ENCODE results near the gene CWC27.
A peak's percentile ranks its signal among the peaks of the same experiment; 100 is the strongest.

The CWC27 gene

DNA sequence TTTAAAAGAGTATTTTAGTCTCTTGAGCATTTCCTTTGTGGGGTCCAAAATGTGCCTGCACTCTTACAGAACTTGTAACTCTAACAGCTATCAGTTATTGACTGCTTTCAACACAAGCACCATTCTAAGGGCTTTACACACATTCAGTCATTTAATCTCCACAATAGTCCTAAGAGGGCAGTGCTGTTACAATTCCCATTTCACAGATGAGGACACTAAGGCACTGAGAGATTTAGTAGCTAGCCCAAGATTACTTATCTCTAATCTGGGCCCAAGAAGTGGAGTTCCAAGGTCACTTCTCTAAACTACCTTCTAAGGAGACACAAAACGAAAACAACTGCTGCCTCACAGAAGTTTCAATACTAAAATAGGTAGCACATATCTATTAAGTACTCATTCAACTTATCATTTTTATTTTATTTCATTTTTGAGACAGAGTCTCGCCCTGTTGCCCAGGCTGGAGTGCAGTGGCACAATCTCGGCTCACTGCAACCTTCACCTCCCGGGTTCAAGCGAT is 275.2 kb downstream of the CWC27 start:
- no peak for DNase-seq

- DNase-seq, result no peak
Measured at GRCh38 chr5:65047225-65047624, 278.5 kb downstream of the CWC27 start.

DNA sequence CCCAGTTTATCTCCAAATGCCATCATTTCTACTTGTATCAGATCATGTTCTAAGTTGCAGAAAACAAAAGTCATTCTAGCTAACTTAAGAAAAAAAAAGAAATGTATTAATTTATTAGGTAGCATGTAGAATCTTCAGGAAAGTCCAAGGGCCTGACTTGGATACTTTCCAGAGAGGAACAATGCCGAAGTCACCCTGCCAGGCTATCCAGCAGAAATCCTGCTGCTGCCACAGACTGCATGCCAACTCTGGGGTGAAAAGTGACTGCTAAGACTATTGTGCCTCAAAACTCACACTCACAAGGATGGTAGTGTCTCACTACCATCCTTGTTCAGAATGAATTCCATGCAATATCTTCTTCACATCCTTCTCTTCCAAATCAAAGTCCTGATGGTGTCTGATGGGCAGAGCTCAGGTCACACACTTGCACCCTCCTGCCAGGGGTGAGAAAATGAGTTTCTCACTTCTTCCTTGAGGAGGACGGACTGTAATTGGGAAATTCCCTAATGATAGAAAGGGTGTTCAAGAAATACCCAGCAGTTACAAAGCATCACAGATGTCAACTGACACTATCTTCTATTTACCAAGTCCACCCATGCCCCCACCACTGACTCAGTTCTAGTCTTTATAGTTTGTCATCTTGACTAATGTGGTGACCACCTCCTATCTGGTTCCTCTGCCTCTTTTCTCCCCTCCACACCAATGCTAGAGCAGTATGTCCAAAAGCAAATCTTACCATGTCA is 279.4 kb downstream of the CWC27 start:
- no peak for DNase-seq

- DNase-seq, result no peak
Measured at GRCh38 chr5:65050140-65050539, 281.4 kb downstream of the CWC27 start.

GRCh38 chr5:65050826-65051498 is 282.2 kb downstream of the CWC27 start:
- DNase-seq, result peak; percentile 44

DNA sequence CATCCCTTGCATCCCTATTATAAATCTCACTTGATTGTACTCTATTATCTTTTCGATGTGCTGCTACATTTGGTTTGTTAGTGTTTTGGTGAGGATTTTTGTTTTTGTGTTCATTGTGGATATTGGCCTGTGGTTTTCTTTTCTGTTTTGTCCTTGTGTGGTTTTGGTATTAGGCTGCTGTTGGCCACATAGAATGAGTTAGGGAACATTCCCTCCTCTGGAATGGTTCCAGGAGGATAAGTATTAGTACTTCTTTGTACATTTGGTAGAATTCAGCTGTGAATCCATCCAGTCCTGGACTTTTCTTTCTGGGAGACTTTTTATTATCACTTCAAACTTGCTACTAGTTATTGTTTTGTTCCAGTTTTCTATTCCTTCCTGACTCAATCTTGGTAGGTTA is 287.2 kb downstream of the CWC27 start:
- DNase-seq, result no peak

DNA sequence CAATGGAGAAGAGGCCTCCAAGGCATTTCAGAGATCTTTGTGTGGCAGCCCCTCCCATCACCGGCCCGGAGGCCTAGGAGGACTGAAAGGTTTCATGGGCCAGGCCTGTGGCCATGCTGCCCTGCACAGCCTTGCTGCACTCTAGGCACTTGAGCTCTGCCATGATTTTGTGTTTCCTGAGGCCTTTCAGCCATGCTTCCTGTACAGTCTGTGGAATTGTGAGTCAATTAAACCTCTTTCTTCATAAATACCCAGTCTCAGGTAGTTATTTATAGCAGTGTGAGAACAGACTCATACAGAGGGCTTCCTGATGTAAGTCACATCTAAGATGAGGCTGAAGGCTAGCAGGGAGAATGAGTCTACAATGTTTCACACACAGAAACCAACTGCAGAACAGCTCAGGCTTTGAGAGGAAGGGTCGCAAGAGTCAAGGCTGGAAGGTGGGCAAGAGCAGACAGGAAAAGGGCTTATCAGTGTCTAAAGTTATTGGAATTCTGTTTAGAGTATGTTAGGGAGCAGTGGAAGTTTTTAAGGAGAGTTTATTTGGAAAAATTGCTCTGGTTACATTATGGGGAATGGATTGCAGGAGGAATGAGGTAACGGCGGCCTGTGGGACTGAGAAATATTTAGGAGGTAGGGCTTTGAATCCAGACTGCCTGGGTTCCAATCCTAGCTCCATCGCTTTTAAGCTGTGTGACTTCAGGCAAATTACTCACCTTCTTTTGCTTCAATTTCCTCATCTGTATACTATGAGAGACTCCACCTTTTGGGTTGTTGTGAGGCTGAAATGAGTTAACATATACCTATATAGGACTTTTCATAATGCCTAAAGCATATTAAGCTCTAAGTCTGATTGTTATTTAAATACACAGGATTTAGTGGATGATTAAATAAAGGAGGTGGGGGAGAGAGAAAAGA is 291.2 kb downstream of the CWC27 start:
- DNase-seq, result peak; percentile 20

- DNase-seq, result no peak
Measured at GRCh38 chr5:65061250-65061973, 292.7 kb downstream of the CWC27 start.

DNA sequence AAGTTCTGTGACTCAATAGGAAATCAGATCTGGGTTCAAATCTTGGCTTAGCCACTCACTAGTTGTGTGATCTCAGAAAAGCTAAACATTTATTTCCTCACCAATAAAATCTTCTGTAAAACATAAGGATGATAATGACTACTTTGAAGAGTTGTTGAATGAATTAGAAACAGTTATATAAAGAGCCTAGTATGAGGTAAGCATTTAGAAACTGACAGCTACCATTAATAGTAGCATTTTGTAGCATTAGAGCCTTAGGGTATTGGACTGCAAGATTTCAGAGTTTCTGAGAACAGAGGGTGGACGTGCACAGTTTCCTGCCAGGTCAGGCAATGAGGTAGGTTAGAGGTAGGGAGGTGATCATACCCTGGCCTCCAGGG is 293.2 kb downstream of the CWC27 start:
- no peak for DNase-seq

DNA sequence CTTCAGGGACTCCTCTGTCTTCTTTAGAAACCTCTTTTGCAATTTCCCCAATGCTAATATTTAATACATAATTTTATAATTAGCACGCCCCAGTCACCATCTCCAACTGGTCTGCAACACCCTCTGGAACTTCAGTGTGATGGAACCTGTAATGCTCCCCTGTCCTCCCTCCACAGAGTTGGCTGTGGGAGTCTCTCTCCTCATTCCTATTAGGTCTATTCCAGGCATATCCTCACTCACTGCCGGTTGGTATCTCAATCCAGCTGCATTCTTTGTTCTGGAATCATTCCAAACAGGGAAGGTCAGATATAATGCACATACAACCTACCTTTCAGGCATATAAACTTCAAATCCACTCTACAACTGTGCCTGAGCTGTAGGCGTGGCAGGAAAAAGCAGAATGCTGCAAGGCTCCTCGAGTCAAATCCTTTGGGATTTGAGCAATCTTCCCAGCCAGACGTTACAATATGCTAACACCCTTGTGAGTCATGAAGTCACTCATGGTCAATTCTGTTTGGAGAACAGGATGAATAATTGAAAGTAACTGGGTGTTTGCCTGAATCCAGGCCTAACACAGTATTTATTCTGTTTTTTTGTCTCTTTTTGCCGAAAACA is 293.8 kb downstream of the CWC27 start:
- DNase-seq, result peak; percentile 88

DNA sequence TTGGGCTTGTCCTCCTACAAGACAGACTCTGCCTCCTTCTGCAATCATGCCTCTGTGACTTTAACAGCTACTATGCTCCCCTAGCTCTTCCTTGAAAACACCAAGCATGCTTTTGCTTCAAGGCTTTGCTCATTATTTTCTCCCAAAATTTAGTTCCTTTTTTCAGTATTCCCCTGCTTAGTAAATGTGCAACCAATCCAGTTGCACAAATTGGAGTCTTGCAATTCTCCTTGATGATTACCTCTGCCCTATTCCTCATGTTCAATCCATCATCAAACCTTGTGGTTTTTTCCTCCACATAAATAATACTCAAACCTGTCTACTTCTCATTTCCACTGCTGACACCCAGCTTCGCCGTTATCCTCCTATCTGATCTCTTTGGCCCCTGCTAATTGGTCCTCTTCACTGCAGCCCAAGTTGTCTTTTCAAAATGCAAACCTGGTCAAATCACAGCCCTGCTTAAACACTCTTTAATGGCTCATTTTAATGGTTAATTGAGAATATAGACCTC is 296.3 kb downstream of the CWC27 start:
- DNase-seq, result no peak

DNA sequence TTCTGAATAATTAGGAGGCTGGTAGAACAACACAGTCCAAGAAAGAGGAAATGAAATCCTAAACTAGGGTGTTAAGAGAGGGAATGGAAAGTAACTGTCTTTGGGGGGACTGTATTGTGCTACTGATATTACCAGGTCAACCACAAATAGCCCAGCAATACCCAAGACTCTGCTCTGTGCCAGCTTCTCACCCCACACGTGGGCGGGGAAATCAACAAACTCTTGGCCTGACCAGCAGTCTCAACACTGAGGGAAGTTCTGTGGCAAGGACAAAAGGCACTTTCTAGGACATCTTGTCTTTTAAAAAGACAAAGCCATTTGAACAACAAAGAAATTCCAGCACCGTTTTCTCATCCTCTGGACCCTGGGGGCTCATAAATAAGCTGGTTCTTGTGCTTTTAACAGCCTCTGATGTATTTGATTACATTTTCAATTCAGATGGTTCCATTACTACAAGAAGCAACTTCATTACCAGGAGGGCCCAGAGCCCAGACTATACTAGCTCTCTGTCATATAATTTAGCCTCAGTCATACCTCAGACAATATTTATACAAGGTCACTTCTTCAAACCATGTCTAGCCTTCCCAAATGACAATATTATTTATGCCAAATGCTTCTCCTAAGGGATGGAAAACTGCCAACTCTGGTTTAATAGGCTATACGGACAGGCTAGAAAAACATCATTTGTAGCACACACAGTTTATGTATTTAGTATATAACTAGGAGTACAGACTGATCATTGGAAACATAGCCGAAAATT is 297.8 kb downstream of the CWC27 start:
- no peak for DNase-seq

- no peak for DNase-seq
Measured at GRCh38 chr5:65067147-65067506, 298.4 kb downstream of the CWC27 start.
